Prostate gland (tissue), 2 donors: ENCODE measurements around the gene TBX4.

ENCODE experiments used
- CTCF ChIP-seq, 4 experiments: fragments of 200-600 bp in 2 of 4; fragments of 450-650 bp in 2 of 4; sonication (generic) in 2 of 4; IDR thresholded peaks; 1 replicate in 3 of 4; 2 replicates in 1 of 4; pipeline ENCODE4 v1.5.1; 2016 to 2019; ENCODE audit warnings: antibody characterized with exemption in 4 of 4, mild to moderate bottlenecking in 2 of 4, moderate library complexity in 2 of 4
- POLR2A ChIP-seq: fragments of 450-650 bp; IDR thresholded peaks from one replicate; pipeline ENCODE4 v1.6.1; 2016; ENCODE audit warnings: antibody characterized with exemption, mild to moderate bottlenecking
- POLR2AphosphoS5 ChIP-seq: sonication (generic); formaldehyde crosslinking; IDR thresholded peaks from one replicate; pipeline ENCODE4 v1.6.1; 2017; ENCODE audit warnings: antibody characterized with exemption

- no peak for TF ChIP-seq CTCF (IDR thresholded peaks at IDR 0.05)
- no peak for TF ChIP-seq POLR2AphosphoS5
- no peak for TF ChIP-seq POLR2A
These were observed 4.2 kb upstream of the TBX4 start for GRCh38 chr17:61448042-61448441.
